HG02981 (cell line): ENCODE measurements around the gene IL12RB1.

ENCODE experiments used
- ATAC-seq: cut with Tn5 transposase; IDR thresholded peaks from one replicate; pipeline ENCODE4 v1.9.1; 2021; ENCODE audit warnings: mild to moderate bottlenecking, moderate library complexity; ENCODE audit not compliant: unreplicated experiment

The IL12RB1 gene

DNA sequence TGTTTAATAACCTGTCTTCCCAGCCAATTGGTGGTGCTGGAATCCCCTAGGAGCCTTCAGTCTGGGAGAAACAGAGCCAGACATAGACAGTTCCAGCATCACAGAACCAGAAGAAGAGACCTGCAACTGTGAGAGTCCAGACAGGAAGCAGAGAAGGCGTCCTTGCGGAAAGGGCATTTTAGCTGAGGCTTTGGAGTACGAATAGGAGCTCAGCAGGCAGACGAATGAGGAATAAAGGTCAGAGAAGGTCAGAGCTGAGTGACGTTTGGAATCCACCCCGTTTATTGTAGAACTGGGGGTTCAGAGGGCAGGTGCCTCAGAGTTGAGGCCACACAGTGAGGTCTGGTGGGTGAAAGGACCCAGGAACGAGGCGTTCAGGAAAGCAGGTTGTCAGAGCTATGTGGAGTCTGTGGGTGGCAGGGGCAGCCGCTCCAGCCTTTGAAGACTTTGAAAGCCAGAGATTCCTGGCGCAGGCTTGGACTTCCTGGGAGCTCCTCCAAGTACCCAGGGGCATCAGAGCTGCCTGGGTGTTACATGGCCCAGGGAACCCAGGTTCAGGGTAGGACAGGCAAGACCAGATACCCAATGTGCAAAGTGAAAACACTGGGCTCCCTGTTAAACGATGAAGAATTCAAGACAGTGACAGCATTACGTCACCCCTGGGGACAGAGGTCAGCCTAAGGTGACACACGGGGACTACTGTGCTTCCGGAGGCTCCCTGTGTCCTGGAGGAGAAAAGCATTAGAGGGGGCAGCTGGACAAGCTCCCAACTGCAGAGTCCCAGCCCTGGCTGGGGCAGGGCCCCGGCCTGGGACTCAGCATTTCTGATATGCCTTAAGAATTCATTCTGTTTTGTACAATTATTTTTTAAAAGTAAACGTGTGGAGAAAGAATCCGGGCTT, 73.3 kb downstream of the IL12RB1 start:
- ATAC-seq = no peak

DNA sequence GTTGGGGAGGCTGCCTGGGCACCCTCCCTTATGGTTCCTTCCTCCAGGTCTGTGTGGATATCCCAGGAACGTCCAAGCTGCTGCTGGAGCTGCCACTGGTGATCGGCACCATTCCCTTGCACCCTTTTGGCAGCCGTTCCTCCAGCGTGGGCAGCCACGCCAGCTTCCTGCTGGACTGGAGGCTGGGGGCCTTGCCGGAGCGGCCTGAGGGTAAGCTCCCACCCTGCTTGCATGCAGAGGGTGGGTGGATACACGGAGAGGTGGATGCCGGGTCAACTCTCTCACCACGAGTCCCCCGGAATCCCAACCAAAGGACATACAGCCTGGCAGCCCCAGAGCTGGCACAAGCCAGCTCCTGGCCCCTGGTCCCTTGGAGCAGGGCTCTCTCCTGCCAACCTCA, 76.6 kb downstream of the IL12RB1 start:
- no peak for ATAC-seq

DNA sequence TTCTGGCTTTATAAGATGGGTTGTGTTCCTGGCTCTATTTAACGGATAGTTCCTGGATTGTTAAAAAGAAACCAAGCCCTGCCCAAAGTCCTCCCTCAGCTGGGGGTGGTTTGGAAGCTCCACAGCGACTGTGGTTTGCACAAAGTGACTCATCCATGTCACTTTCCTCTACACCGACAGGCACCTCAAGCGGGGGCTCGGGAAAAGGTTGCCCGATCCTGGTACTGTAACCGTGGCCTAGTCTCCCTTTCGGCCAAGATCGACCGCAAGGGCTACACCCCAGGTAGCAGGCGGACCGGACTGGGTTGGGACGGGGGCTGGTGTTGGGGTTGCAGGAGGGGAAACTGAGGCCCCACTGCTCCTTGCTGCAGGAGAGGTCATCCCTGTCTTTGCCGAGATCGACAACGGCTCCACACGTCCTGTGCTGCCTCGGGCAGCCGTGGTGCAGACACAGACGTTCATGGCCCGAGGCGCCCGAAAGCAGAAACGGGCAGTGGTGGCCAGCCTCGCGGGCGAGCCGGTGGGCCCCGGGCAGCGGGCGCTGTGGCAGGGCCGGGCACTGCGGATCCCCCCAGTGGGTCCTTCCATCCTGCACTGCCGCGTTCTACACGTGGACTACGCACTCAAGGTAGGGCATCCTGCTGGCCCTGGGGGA, 77.2 kb downstream of the IL12RB1 start:
- no peak for ATAC-seq
